Measurements from ENCODE around the gene MAP7D3.

The MAP7D3 gene

DNA sequence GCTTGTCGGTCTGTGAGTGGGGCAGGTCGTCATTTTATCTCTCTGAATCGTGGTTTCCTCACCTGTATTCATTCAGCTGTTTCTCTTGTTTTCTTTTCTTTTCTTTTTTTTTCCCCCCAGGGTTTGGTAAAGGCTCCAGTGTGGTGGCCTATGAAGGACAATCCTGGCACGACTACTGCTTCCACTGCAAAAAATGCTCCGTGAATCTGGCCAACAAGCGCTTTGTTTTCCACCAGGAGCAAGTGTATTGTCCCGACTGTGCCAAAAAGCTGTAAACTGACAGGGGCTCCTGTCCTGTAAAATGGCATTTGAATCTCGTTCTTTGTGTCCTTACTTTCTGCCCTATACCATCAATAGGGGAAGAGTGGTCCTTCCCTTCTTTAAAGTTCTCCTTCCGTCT is 41.4 kb downstream of the MAP7D3 start:
- DNase-seq (ENCODE audit: extremely low spot score), result no peak
- TF ChIP-seq FOXA1 (IDR thresholded peaks at IDR 0.05) (no peak), CTBP1 (IDR thresholded peaks at IDR 0.05; ENCODE audit: borderline replicate concordance) (no peak), ELF4 (IDR thresholded peaks at IDR 0.05) (no peak), TARDBP (IDR thresholded peaks at IDR 0.05) (no peak), LEF1 (IDR thresholded peaks at IDR 0.05; ENCODE audit: borderline replicate concordance) (no peak), BHLHE40 (IDR thresholded peaks at IDR 0.05; ENCODE audit: borderline replicate concordance) (no peak), FOXK2 (IDR thresholded peaks at IDR 0.05) (no peak), SUZ12 (IDR thresholded peaks at IDR 0.05) (no peak), NFRKB (IDR thresholded peaks at IDR 0.05) (no peak), FOXM1 (IDR thresholded peaks at IDR 0.05; ENCODE audit: borderline replicate concordance) (no peak), HDGF (IDR thresholded peaks at IDR 0.05; ENCODE audit: borderline replicate concordance) (no peak), ARNT (IDR thresholded peaks at IDR 0.05) (no peak), L3MBTL2 (conservative IDR thresholded peaks at IDR 0.05) (no peak)
- TF ChIP-seq, protein P1, sequence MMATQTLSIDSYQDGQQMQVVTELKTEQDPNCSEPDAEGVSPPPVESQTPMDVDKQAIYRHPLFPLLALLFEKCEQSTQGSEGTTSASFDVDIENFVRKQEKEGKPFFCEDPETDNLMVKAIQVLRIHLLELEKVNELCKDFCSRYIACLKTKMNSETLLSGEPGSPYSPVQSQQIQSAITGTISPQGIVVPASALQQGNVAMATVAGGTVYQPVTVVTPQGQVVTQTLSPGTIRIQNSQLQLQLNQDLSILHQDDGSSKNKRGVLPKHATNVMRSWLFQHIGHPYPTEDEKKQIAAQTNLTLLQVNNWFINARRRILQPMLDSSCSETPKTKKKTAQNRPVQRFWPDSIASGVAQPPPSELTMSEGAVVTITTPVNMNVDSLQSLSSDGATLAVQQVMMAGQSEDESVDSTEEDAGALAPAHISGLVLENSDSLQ (IDR thresholded peaks at IDR 0.05), result no peak
- ChIA-PET POLR2A (interaction anchor here (0.9 to 1.2 kb wide), 3 partner anchors 24 to 163 kb away, joined by 3 read pairs; no protein-coding TSS in a partner anchor), CTCF (interaction anchor here (1.0 to 2.6 kb wide), 8 partner anchors 21 to 220 kb away, joined by 3 to 21 read pairs (median 3); no protein-coding TSS in a partner anchor)

DNA sequence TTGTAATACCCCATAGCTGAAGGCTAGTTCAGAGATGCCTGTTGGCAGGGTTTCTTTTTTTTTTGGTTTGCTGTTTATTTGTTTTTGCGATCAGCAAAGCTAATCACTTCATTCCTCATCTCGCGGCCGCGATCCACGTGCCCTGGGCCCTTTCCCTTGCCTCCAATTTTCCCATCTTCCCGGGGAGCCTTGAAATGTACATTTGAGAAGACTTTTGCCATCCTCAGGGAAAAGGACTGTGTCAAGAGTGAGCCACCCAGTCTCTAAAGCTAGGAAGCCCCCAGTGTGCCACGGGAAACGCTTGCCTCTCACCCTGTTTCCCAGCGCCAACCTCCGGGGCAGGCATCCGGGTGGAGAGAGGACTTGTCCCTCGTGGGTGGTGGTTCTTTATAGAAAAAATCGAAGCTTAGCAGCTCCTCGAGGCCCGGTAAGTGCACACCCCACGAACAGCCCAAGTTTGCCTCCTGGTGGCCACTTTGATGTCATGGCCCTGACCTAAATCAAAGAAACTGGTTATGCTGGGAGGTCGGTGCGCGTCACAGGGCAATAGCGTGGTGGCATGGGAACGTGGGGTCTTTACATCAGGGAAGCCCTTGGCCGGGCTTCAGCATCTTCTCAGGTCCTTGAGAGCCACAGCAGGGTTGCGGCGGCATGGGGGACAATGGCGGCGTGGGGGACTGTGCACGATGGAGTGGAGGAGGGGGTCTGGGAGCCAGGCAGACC is 42.0 kb downstream of the MAP7D3 start:
- peak; percentile 69 for DNase-seq (ENCODE audit: extremely low spot score)
- POLR2A ChIA-PET, result interaction anchor here (0.8 to 1.0 kb wide), 3 partner anchors 40 to 181 kb away, joined by 3 read pairs; no protein-coding TSS in a partner anchor
- peak; percentile 25; the same call in 1 of the 2 replicates for TF ChIP-seq L3MBTL2 (conservative IDR thresholded peaks at IDR 0.05)
- TF ChIP-seq, protein P1 (IDR thresholded peaks at IDR 0.05), result no peak
- CTCF ChIA-PET, result interaction anchor here (0.5 to 2.6 kb wide), 14 partner anchors 12 to 220 kb away, joined by 3 to 21 read pairs (median 3); no protein-coding TSS in a partner anchor

DNA sequence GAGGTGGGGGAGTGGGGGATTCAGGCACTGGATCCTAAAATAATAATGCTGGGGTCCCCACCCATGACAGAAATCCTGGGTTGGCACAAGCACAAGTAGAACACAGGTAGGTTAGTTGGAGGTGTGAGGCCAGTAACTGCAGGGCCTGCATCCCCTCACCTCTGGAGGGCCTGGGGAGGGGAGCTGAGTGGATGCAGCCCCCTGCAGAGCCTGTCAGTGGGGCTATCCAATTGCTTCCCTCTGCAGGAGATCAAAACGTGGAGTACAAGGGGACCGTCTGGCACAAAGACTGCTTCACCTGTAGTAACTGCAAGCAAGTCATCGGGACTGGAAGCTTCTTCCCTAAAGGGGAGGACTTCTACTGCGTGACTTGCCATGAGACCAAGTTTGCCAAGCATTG is 43.7 kb downstream of the MAP7D3 start:
- DNase-seq (ENCODE audit: extremely low spot score), result no peak
- ChIA-PET CTCF (no interaction called here), POLR2A (no interaction called here)
- no peak for TF ChIP-seq FOXA1 (IDR thresholded peaks at IDR 0.05)
- no peak for TF ChIP-seq HDGF (IDR thresholded peaks at IDR 0.05; ENCODE audit: borderline replicate concordance)
- no peak for TF ChIP-seq ARNT (IDR thresholded peaks at IDR 0.05)
- TF ChIP-seq, protein P1 (IDR thresholded peaks at IDR 0.05), result no peak
- TF ChIP-seq SUZ12 (IDR thresholded peaks at IDR 0.05), result no peak

DNA sequence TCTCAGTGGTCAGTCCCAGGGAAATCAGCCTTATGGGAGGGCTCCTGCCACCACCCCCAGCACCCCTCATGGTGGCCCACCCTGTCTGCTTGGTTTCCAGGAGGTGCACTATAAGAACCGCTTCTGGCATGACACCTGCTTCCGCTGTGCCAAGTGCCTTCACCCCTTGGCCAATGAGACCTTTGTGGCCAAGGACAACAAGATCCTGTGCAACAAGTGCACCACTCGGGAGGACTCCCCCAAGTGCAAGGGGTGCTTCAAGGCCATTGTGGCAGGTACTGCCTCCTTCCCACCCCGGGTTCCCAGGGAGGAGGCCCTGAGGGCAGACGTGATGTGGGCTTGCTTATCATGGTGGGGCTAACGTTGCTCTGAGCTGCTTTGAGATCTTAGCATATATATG is 44.3 kb downstream of the MAP7D3 start:
- TF ChIP-seq BHLHE40 (IDR thresholded peaks at IDR 0.05; ENCODE audit: borderline replicate concordance), result no peak
- no peak for TF ChIP-seq FOXK2 (IDR thresholded peaks at IDR 0.05)
- POLR2A ChIA-PET, result no interaction called here
- no peak for DNase-seq (ENCODE audit: extremely low spot score)
- CTCF ChIA-PET, result interaction anchor here (5.1 kb wide), 1 partner anchor 178 kb away, joined by 22 read pairs; no protein-coding TSS in a partner anchor

DNA sequence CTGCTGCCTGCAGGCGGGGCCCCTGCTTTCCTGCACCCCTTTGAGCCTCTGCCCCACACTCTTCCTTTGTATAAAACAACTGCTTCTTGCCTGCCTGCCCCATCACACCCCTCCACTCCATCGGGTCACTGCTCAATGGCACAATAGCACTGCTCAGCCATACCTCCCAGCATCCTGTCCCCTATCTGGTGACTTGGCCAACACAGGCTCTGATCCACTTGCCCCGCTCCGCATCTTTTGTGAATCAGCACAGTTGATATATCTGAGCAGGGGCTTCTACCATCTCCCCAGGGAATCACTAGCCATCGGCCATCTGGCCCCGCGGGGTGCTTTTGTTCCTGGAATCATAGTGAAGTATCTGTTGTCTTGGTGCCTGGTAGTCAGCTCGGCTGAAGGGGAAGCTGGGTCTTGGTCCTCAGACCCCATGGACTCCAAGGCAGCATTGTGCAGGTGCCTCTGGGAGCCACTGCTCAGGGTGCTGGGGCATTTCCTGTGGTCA is 45.3 kb downstream of the MAP7D3 start:
- TF ChIP-seq SUZ12 (IDR thresholded peaks at IDR 0.05), result no peak
- TF ChIP-seq BHLHE40 (IDR thresholded peaks at IDR 0.05; ENCODE audit: borderline replicate concordance), result no peak
- no peak for TF ChIP-seq LEF1 (IDR thresholded peaks at IDR 0.05; ENCODE audit: borderline replicate concordance)
- TF ChIP-seq ELF4 (IDR thresholded peaks at IDR 0.05), result no peak
- no peak for TF ChIP-seq TARDBP (IDR thresholded peaks at IDR 0.05)
- no peak for TF ChIP-seq HDGF (IDR thresholded peaks at IDR 0.05; ENCODE audit: borderline replicate concordance)
- TF ChIP-seq CTBP1 (IDR thresholded peaks at IDR 0.05; ENCODE audit: borderline replicate concordance), result no peak
- no peak for TF ChIP-seq SP1 (IDR thresholded peaks at IDR 0.05)
- CTCF ChIA-PET, result interaction anchor here (0.5 to 5.1 kb wide), 3 partner anchors 19 to 177 kb away, joined by 3 to 22 read pairs (median 3); no protein-coding TSS in a partner anchor
- no peak for DNase-seq (ENCODE audit: extremely low spot score)
- POLR2A ChIA-PET, result no interaction called here

DNA sequence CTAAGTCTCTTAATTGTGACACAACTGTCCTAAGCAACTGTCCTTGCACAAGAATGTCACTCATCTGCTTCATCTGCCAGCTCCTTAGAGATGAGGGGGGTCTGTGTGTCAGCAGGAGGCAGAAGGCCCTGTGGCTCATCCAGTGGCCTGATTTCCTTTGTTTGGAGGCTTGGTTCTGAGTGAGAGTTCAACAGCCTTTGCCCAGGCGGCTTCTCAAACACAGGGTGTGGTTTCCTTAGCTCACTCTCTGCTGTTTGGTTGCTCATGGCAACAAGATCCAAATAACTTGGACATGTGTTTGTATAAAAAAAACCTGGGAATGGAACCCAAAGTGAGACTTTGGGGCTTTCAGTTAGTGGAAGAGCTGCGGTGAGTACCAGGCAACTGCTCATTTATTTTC is 46.6 kb downstream of the MAP7D3 start:
- ChIA-PET CTCF (interaction anchor here (0.8 to 5.1 kb wide), 2 partner anchors 64 to 176 kb away, joined by 3 to 22 read pairs; no protein-coding TSS in a partner anchor), POLR2A (no interaction called here)
- TF ChIP-seq ELF4 (IDR thresholded peaks at IDR 0.05) (no peak), L3MBTL2 (conservative IDR thresholded peaks at IDR 0.05) (no peak), ARNT (IDR thresholded peaks at IDR 0.05) (no peak), TARDBP (IDR thresholded peaks at IDR 0.05) (no peak), HDGF (IDR thresholded peaks at IDR 0.05; ENCODE audit: borderline replicate concordance) (no peak), BHLHE40 (IDR thresholded peaks at IDR 0.05; ENCODE audit: borderline replicate concordance) (no peak), FOXM1 (IDR thresholded peaks at IDR 0.05; ENCODE audit: borderline replicate concordance) (no peak), FOXA1 (IDR thresholded peaks at IDR 0.05) (no peak), SP1 (IDR thresholded peaks at IDR 0.05) (no peak), ZNF384 (IDR thresholded peaks at IDR 0.05) (no peak), FOXK2 (IDR thresholded peaks at IDR 0.05) (no peak), SUZ12 (IDR thresholded peaks at IDR 0.05) (no peak), LEF1 (IDR thresholded peaks at IDR 0.05; ENCODE audit: borderline replicate concordance) (no peak), NFRKB (IDR thresholded peaks at IDR 0.05) (no peak), CTBP1 (IDR thresholded peaks at IDR 0.05; ENCODE audit: borderline replicate concordance) (no peak)
- TF ChIP-seq, protein P1 (IDR thresholded peaks at IDR 0.05), result no peak
- DNase-seq (ENCODE audit: extremely low spot score), result no peak

Data from HEK293T (cell line).